ENCODE results near the gene KEL.

KEL gene

DNA sequence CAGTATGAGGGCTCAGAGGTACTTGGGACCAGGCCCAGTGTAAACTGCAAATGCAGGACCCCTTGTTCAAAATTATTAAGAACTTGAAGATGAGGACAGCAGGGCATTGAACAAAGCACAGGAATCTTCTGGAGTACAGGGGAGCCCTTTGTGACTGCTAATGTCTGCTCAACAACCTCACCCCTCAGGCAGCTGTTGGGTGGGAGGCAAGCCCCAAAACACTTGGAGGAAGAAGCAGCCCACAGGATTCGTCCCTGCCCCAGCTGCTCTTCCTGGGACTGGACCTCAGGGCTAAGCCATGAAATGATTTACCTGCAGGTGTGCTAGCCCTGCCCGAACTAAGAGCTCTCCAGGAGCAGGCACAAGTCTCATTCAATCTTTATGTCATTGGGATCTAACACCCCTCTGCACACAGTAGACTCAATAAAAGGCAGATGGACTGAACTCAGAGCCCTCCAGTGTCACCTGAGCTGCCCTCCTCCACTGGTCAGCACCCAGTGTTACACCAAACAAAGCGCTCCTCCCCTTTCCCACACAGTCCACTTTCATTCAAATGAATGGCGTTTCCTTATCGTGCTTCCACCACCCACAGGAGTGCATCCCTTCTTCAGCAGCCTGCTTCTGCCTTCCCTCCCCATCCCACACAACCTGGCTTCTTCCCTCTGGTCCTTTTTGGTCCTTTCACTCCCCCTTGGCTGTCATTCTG, 29.6 kb downstream of the KEL start:
- Histone ChIP-seq H3K14ac (ENCODE audit: low read length in 2 of 2) (no peak overlapping the region), H3K23ac (ENCODE audit: low read length in 2 of 2) (no peak overlapping the region), H4K91ac (ENCODE audit: low read length) (no peak overlapping the region), H2AFZ (ENCODE audit: low read depth, low read length) (no peak overlapping the region), H3K9ac (ENCODE audit: low read length) (no peak overlapping the region), H3K18ac (ENCODE audit: low read depth in 1 of 2, low read length in 2 of 2) (no peak overlapping the region), H2BK5ac (ENCODE audit: low read depth, low read length, poor library complexity, severe bottlenecking) (no peak overlapping the region), H3K4me3 (ENCODE audit: insufficient read depth in 1 of 2, low read depth in 1 of 2, low read length in 2 of 2) (no peak overlapping the region), H2BK120ac (ENCODE audit: low read depth, low read length) (no peak overlapping the region), H3K9me3 (ENCODE audit: control insufficient read depth, low read length) (no peaks in the 10 kb centered on the region), H3K79me1 (replicated peaks; ENCODE audit: low read length, poor library complexity, severe bottlenecking) (no peaks in the 10 kb centered on the region), H3K27me3 (ENCODE audit: control insufficient read depth in 1 of 2, insufficient read depth in 1 of 2, low read length in 2 of 2) (peaks cover 0 to 16% of the 10 kb centered on the region in 2 experiments), H3K36me3 (ENCODE audit: control insufficient read depth in 1 of 2, insufficient read depth in 2 of 2, low read depth in 1 of 2, low read length in 2 of 2) (no peaks in the 10 kb centered on the region), H3K4me1 (ENCODE audit: control insufficient read depth, insufficient read depth, low read depth, low read length) (no peaks in the 10 kb centered on the region), H3K4ac (ENCODE audit: low read depth in 1 of 2, low read length in 2 of 2) (no peak overlapping the region), H3K27ac (ENCODE audit: low read length, poor library complexity, severe bottlenecking) (no peak overlapping the region), H2BK12ac (ENCODE audit: low read length in 2 of 2) (no peak overlapping the region), H2BK15ac (ENCODE audit: low read depth, poor library complexity, severe bottlenecking) (no peak overlapping the region), H3K4me2 (ENCODE audit: low read length, poor library complexity, severe bottlenecking) (no peak overlapping the region), H4K8ac (ENCODE audit: low read length) (no peak overlapping the region), H2AK5ac (ENCODE audit: low read length, severe bottlenecking) (no peak overlapping the region)
- 46% methylated on average over 5 of the region's 5 CpGs for WGBS
- no peak for DNase-seq

DNA sequence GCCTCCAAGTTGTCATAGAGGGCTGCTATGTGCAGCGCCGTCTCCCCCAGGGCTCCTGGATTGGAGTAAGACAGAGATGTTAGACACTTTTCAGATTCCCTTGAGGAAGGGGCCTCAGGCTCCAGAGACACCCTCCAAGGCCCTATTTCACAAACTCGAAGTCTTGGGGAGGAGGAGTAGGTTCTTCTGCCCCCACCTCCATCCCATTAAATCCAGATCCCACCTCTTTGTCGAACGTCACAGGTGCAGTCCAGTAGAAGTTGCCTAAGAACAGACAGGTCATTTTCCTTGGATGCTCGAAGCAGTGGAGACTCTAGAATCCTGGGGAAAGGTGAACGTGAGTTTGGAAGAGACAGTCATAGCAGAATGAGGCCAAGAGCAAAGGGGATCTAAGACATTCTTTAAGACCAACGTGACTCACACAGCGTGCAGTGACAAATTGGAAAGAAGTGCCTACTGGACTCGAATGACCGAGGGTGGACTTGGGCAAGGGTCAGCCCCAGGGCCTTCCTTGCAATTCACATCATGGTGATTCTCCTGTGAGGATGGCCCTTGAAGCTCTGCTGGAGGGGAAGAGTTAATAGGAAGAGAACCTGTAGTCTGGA, 31.9 kb downstream of the KEL start:
- no peak overlapping the region for H2BK120ac ChIP-seq (ENCODE audit: low read depth, low read length)
- no peak overlapping the region for H2BK5ac ChIP-seq (ENCODE audit: low read depth, low read length, poor library complexity, severe bottlenecking)
- H3K36me3 ChIP-seq (ENCODE audit: control insufficient read depth in 1 of 2, insufficient read depth in 2 of 2, low read depth in 1 of 2, low read length in 2 of 2): no peaks in the 10 kb centered on the region
- no peak overlapping the region for H3K4ac ChIP-seq (ENCODE audit: low read depth in 1 of 2, low read length in 2 of 2)
- no peak overlapping the region for H3K4me3 ChIP-seq (ENCODE audit: insufficient read depth in 1 of 2, low read depth in 1 of 2, low read length in 2 of 2)
- no peak overlapping the region for H3K14ac ChIP-seq (ENCODE audit: low read length in 2 of 2)
- no peak overlapping the region for H3K23ac ChIP-seq (ENCODE audit: low read length in 2 of 2)
- no peaks in the 10 kb centered on the region for H3K79me1 ChIP-seq (replicated peaks; ENCODE audit: low read length, poor library complexity, severe bottlenecking)
- no peak overlapping the region for H3K9ac ChIP-seq (ENCODE audit: low read length)
- no peak overlapping the region for H2AK5ac ChIP-seq (ENCODE audit: low read length, severe bottlenecking)
- no peak overlapping the region for H2BK12ac ChIP-seq (ENCODE audit: low read length in 2 of 2)
- H3K4me2 ChIP-seq (ENCODE audit: low read length, poor library complexity, severe bottlenecking): no peak overlapping the region
- H3K9me3 ChIP-seq (ENCODE audit: control insufficient read depth, low read length): no peaks in the 10 kb centered on the region
- no peak overlapping the region for H3K18ac ChIP-seq (ENCODE audit: low read depth in 1 of 2, low read length in 2 of 2)
- H3K4me1 ChIP-seq (ENCODE audit: control insufficient read depth, insufficient read depth, low read depth, low read length): no peaks in the 10 kb centered on the region
- no peak overlapping the region for H2AFZ ChIP-seq (ENCODE audit: low read depth, low read length)
- H2BK15ac ChIP-seq (ENCODE audit: low read depth, poor library complexity, severe bottlenecking): no peak overlapping the region
- H4K8ac ChIP-seq (ENCODE audit: low read length): no peak overlapping the region
- no peak overlapping the region for H3K27ac ChIP-seq (ENCODE audit: low read length, poor library complexity, severe bottlenecking)
- DNase-seq: no peak
- H4K91ac ChIP-seq (ENCODE audit: low read length): no peak overlapping the region
- 70% methylated on average over 10 of the region's 11 CpGs for WGBS
- H3K27me3 ChIP-seq (ENCODE audit: control insufficient read depth in 1 of 2, insufficient read depth in 1 of 2, low read length in 2 of 2): peaks cover 0 to 16% of the 10 kb centered on the region in 2 experiments

DNA sequence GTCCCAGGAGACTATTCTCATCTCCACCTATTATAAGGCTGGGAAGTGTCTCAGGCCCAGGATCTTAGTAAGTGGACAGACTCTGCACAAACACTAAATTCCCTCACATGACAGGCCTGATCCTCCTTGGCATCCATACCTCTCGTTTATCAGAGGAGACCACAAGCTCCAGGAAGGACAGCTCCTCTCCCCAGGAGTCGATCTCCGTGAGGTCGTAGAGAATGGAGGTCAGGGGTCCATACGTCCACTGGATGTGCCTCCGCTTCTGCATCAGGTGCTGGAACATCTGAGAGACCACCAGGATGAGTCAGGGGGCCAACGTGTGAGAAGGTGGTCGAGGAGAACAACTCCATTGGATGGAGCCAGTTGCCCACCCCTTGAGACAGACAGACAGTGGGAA, 34.2 kb downstream of the KEL start:
- Histone ChIP-seq H3K4me2 (ENCODE audit: low read length, poor library complexity, severe bottlenecking) (no peak overlapping the region), H2BK12ac (ENCODE audit: low read length in 2 of 2) (no peak overlapping the region), H3K4ac (ENCODE audit: low read depth in 1 of 2, low read length in 2 of 2) (no peak overlapping the region), H3K36me3 (ENCODE audit: control insufficient read depth in 1 of 2, insufficient read depth in 2 of 2, low read depth in 1 of 2, low read length in 2 of 2) (no peaks in the 10 kb centered on the region), H4K8ac (ENCODE audit: low read length) (no peak overlapping the region), H2BK120ac (ENCODE audit: low read depth, low read length) (no peak overlapping the region), H3K4me3 (ENCODE audit: insufficient read depth in 1 of 2, low read depth in 1 of 2, low read length in 2 of 2) (no peak overlapping the region), H3K27ac (ENCODE audit: low read length, poor library complexity, severe bottlenecking) (no peak overlapping the region), H2BK15ac (ENCODE audit: low read depth, poor library complexity, severe bottlenecking) (no peak overlapping the region), H3K23ac (ENCODE audit: low read length in 2 of 2) (no peak overlapping the region), H3K18ac (ENCODE audit: low read depth in 1 of 2, low read length in 2 of 2) (no peak overlapping the region), H3K9me3 (ENCODE audit: control insufficient read depth, low read length) (no peaks in the 10 kb centered on the region), H3K9ac (ENCODE audit: low read length) (no peak overlapping the region), H3K79me1 (replicated peaks; ENCODE audit: low read length, poor library complexity, severe bottlenecking) (no peaks in the 10 kb centered on the region), H2AFZ (ENCODE audit: low read depth, low read length) (no peak overlapping the region), H3K4me1 (ENCODE audit: control insufficient read depth, insufficient read depth, low read depth, low read length) (no peaks in the 10 kb centered on the region), H2AK5ac (ENCODE audit: low read length, severe bottlenecking) (no peak overlapping the region), H3K14ac (ENCODE audit: low read length in 2 of 2) (no peak overlapping the region), H3K27me3 (ENCODE audit: control insufficient read depth in 1 of 2, insufficient read depth in 1 of 2, low read length in 2 of 2) (peaks cover 0 to 17% of the 10 kb centered on the region in 2 experiments), H4K91ac (ENCODE audit: low read length) (no peak overlapping the region), H2BK5ac (ENCODE audit: low read depth, low read length, poor library complexity, severe bottlenecking) (no peak overlapping the region)
- whole genome bisulfite sequencing: 52% methylated on average over 8 of the region's 8 CpGs
- DNase-seq: no peak

DNA sequence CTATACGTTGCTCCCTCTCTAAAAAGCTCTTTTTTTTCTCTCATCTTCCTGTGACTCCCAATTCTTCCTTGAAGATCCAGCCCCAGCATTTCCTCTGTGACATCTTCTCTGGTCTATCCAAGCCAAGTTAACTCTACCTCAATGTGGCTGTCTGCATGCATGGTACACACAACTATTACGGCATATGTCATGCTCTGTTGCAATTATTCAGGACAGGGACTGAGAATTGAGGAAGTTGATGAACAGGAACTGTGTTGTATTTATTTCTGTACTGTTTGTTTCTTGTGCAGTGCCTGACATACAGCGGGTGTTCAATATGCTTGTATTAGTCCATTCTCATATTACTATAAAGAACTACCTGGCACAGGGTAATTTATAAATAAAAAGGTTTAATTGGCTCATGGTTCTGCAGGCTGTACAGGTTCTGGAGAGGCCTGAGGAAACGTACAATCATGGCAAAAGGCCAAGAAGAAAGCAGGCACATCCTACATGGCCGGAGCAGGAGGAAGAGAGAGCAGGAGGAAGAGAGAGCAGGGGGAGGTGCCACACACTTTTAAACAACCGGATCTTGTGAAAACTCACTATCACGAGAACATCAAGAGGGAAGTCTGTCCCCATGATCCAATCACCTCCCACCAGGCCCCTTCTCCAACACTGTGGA, 34.9 kb downstream of the KEL start:
- H2BK15ac ChIP-seq (ENCODE audit: low read depth, poor library complexity, severe bottlenecking): no peak overlapping the region
- no peaks in the 10 kb centered on the region for H3K79me1 ChIP-seq (replicated peaks; ENCODE audit: low read length, poor library complexity, severe bottlenecking)
- no peak for DNase-seq
- H2BK120ac ChIP-seq (ENCODE audit: low read depth, low read length): no peak overlapping the region
- H3K4me1 ChIP-seq (ENCODE audit: control insufficient read depth, insufficient read depth, low read depth, low read length): no peaks in the 10 kb centered on the region
- no peak overlapping the region for H2AK5ac ChIP-seq (ENCODE audit: low read length, severe bottlenecking)
- 58% methylated on average over 5 of the region's 7 CpGs for WGBS
- H3K9me3 ChIP-seq (ENCODE audit: control insufficient read depth, low read length): no peaks in the 10 kb centered on the region
- H3K14ac ChIP-seq (ENCODE audit: low read length in 2 of 2): no peak overlapping the region
- H4K8ac ChIP-seq (ENCODE audit: low read length): no peak overlapping the region
- no peak overlapping the region for H3K23ac ChIP-seq (ENCODE audit: low read length in 2 of 2)
- H3K36me3 ChIP-seq (ENCODE audit: control insufficient read depth in 1 of 2, insufficient read depth in 2 of 2, low read depth in 1 of 2, low read length in 2 of 2): no peaks in the 10 kb centered on the region
- no peak overlapping the region for H3K4ac ChIP-seq (ENCODE audit: low read depth in 1 of 2, low read length in 2 of 2)
- H3K9ac ChIP-seq (ENCODE audit: low read length): no peak overlapping the region
- no peak overlapping the region for H3K27ac ChIP-seq (ENCODE audit: low read length, poor library complexity, severe bottlenecking)
- no peak overlapping the region for H2BK12ac ChIP-seq (ENCODE audit: low read length in 2 of 2)
- H3K4me2 ChIP-seq (ENCODE audit: low read length, poor library complexity, severe bottlenecking): no peak overlapping the region
- H3K27me3 ChIP-seq (ENCODE audit: control insufficient read depth in 1 of 2, insufficient read depth in 1 of 2, low read length in 2 of 2): peaks cover 0 to 14% of the 10 kb centered on the region in 2 experiments
- no peak overlapping the region for H3K4me3 ChIP-seq (ENCODE audit: insufficient read depth in 1 of 2, low read depth in 1 of 2, low read length in 2 of 2)
- H4K91ac ChIP-seq (ENCODE audit: low read length): no peak overlapping the region
- H2AFZ ChIP-seq (ENCODE audit: low read depth, low read length): no peak overlapping the region
- H2BK5ac ChIP-seq (ENCODE audit: low read depth, low read length, poor library complexity, severe bottlenecking): no peak overlapping the region
- no peak overlapping the region for H3K18ac ChIP-seq (ENCODE audit: low read depth in 1 of 2, low read length in 2 of 2)

All from mesenchymal stem cell (in vitro differentiated cells and primary cell).